ENCODE data around the gene ATF6B.

Gene ATF6B

GRCh38 chr6:32110632-32111031 is 17.4 kb downstream of the ATF6B start:
- TF ChIP-seq CTCF (IDR thresholded peaks at IDR 0.05; ENCODE audit: insufficient read depth, missing control alignments): no peak
- DNase-seq (ENCODE audit: insufficient read length, low spot score) (no peak), FAIRE-seq (no peak)

DNA sequence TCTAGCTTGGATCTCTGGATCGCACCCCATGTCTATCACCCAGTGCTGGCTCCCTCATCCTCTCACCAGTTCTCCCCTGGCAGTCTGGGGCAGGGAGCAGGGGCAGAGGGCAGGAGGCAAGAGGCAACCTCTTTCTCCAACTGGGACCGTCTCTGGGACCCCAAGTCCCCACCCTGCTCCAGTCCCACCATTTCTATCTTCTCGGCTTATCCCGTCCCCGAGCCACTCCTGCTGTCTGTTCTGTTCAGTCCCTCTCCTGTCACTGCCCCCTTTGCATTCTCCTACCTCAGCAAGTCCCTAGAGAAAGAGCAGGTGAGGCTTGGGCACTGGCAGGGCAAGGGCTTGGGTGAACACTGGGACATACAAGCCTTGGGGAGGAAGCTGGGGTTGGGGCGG is 18.3 kb downstream of the ATF6B start:
- DNase-seq (ENCODE audit: insufficient read length, low spot score): no peak
- no peak for TF ChIP-seq CTCF (IDR thresholded peaks at IDR 0.05; ENCODE audit: insufficient read depth, missing control alignments)
- no peak for FAIRE-seq

DNA sequence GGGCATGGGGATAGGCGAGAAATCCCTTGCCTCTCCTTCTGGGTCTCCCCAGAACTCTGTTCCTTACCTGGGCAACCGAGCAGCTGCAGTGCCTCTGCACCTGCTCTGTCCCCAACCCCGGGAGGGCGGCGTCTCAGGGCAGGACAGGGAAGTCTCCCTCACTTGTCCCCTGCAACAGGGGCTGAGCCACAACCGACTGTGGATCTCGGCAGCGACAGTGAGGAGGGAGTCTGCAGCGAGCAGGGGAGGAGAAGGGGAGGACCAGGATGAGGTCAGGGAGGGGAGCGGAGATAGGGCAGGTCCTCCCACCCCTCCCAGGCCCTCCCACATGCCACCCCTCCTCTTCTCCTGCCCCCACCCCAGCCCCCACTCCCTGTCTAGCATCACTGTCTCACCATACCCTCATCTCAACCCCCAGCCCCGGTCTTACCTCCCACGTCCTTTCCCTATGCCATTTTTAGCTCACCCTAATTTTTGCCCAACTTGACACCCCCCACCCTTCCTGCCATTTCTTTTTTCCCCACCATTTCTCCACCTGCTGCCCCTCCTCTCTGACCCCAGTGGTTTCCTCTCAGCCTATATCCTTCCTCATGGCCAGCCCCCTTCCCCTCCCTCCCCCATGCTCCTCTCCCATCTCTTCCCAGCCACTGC is 18.8 kb downstream of the ATF6B start, which contains the start of gene TNXB:
TSS of gene TNXB (minus strand) at position 225 of the 651 bp plus-strand sequence. CDS start 11,140 bp downstream, outside the sequence.
- FAIRE-seq (no peak), DNase-seq (ENCODE audit: insufficient read length, low spot score) (no peak)
- no peak for TF ChIP-seq CTCF (IDR thresholded peaks at IDR 0.05; ENCODE audit: insufficient read depth, missing control alignments)

- FAIRE-seq (no peak), DNase-seq (ENCODE audit: insufficient read length, low spot score) (no peak)
- no peak for TF ChIP-seq CTCF (IDR thresholded peaks at IDR 0.05; ENCODE audit: insufficient read depth, missing control alignments)
Observed at GRCh38 chr6:32108727-32109113, 19.3 kb downstream of the ATF6B start.

- FAIRE-seq: no peak
- DNase-seq (ENCODE audit: insufficient read length, low spot score): no peak
- no peak for TF ChIP-seq CTCF (IDR thresholded peaks at IDR 0.05; ENCODE audit: insufficient read depth, missing control alignments)
Observed at GRCh38 chr6:32108094-32108627, 19.9 kb downstream of the ATF6B start.

GRCh38 chr6:32107406-32107805 is 20.6 kb downstream of the ATF6B start:
- no peak for FAIRE-seq

More at GRCh38 chr6:32107406-32107805, 20.6 kb downstream of the ATF6B start:
- no peak for DNase-seq (ENCODE audit: insufficient read length, low spot score)
- no peak for TF ChIP-seq CTCF (IDR thresholded peaks at IDR 0.05; ENCODE audit: insufficient read depth, missing control alignments)

Data from D721Med (cell line).